Measurements from ENCODE around the gene ANKRD23.

The ANKRD23 gene

GRCh38 chr2:96852667-96853066 lies 8.8 kb upstream of the ANKRD23 start:
- no peak for DNase-seq (ENCODE audit: low read depth, low spot score)
- Histone ChIP-seq H3K9me3 (ENCODE audit: insufficient read depth, low read length) (no peaks in the 10 kb centered on the region), H3K27me3 (ENCODE audit: insufficient read depth, insufficient read length) (no peaks in the 10 kb centered on the region), H3K9ac (ENCODE audit: insufficient read length, low read depth) (no peak overlapping the region), H3K4me3 (ENCODE audit: insufficient read length, low read depth) (no peak overlapping the region), H3K36me3 (ENCODE audit: insufficient read depth, insufficient read length, low read length) (peaks cover 53% of the 10 kb centered on the region), H3K4me1 (ENCODE audit: insufficient read depth, insufficient read length) (peaks cover 10% of the 10 kb centered on the region)
- TF ChIP-seq YY1 (IDR thresholded peaks at IDR 0.05; ENCODE audit: insufficient read depth, insufficient read length) (no peak), SUZ12 (IDR thresholded peaks at IDR 0.05; ENCODE audit: extremely low read depth, insufficient read depth, insufficient read length) (no peak), ZNF274 (IDR thresholded peaks at IDR 0.05; ENCODE audit: low read depth, low read length) (no peak)

GRCh38 chr2:96848264-96848663 lies 4.4 kb upstream of the ANKRD23 start:
- H3K27me3 ChIP-seq (ENCODE audit: insufficient read depth, insufficient read length): no peaks in the 10 kb centered on the region
- H3K4me1 ChIP-seq (ENCODE audit: insufficient read depth, insufficient read length): peaks cover 2% of the 10 kb centered on the region
- no peaks in the 10 kb centered on the region for H3K9me3 ChIP-seq (ENCODE audit: insufficient read depth, low read length)
- H3K36me3 ChIP-seq (ENCODE audit: insufficient read depth, insufficient read length, low read length): peaks cover 56% of the 10 kb centered on the region
- H3K9ac ChIP-seq (ENCODE audit: insufficient read length, low read depth): peak overlapping the region; percentile 32
- TF ChIP-seq YY1 (IDR thresholded peaks at IDR 0.05; ENCODE audit: insufficient read depth, insufficient read length) (no peak), SUZ12 (IDR thresholded peaks at IDR 0.05; ENCODE audit: extremely low read depth, insufficient read depth, insufficient read length) (no peak), ZNF274 (IDR thresholded peaks at IDR 0.05; ENCODE audit: low read depth, low read length) (no peak)
- no peak for DNase-seq (ENCODE audit: low read depth, low spot score)
- H3K4me3 ChIP-seq (ENCODE audit: insufficient read length, low read depth): no peak overlapping the region

GRCh38 chr2:96847586-96847985 lies 3.8 kb upstream of the ANKRD23 start:
- Histone ChIP-seq H3K27me3 (ENCODE audit: insufficient read depth, insufficient read length) (no peaks in the 10 kb centered on the region), H3K4me1 (ENCODE audit: insufficient read depth, insufficient read length) (peaks cover 2% of the 10 kb centered on the region), H3K36me3 (ENCODE audit: insufficient read depth, insufficient read length, low read length) (peaks cover 50% of the 10 kb centered on the region), H3K4me3 (ENCODE audit: insufficient read length, low read depth) (no peak overlapping the region), H3K9ac (ENCODE audit: insufficient read length, low read depth) (no peak overlapping the region), H3K9me3 (ENCODE audit: insufficient read depth, low read length) (no peaks in the 10 kb centered on the region)
- TF ChIP-seq SUZ12 (IDR thresholded peaks at IDR 0.05; ENCODE audit: extremely low read depth, insufficient read depth, insufficient read length) (no peak), ZNF274 (IDR thresholded peaks at IDR 0.05; ENCODE audit: low read depth, low read length) (no peak), YY1 (IDR thresholded peaks at IDR 0.05; ENCODE audit: insufficient read depth, insufficient read length) (no peak)
- no peak for DNase-seq (ENCODE audit: low read depth, low spot score)

- Histone ChIP-seq H3K4me3 (ENCODE audit: insufficient read length, low read depth) (no peak overlapping the region), H3K27me3 (ENCODE audit: insufficient read depth, insufficient read length) (no peaks in the 10 kb centered on the region), H3K4me1 (ENCODE audit: insufficient read depth, insufficient read length) (peaks cover 3% of the 10 kb centered on the region), H3K9me3 (ENCODE audit: insufficient read depth, low read length) (no peaks in the 10 kb centered on the region), H3K36me3 (ENCODE audit: insufficient read depth, insufficient read length, low read length) (peaks cover 47% of the 10 kb centered on the region), H3K9ac (ENCODE audit: insufficient read length, low read depth) (no peak overlapping the region)
- TF ChIP-seq SUZ12 (IDR thresholded peaks at IDR 0.05; ENCODE audit: extremely low read depth, insufficient read depth, insufficient read length) (no peak), ZNF274 (IDR thresholded peaks at IDR 0.05; ENCODE audit: low read depth, low read length) (no peak), YY1 (IDR thresholded peaks at IDR 0.05; ENCODE audit: insufficient read depth, insufficient read length) (no peak)
- no peak for DNase-seq (ENCODE audit: low read depth, low spot score)
Observed at GRCh38 chr2:96846825-96847224, 3.0 kb upstream of the ANKRD23 start.

GRCh38 chr2:96844405-96844808 lies 586 bp upstream of the ANKRD23 start:
- DNase-seq (ENCODE audit: low read depth, low spot score): no peak
- H3K9ac ChIP-seq (ENCODE audit: insufficient read length, low read depth): no peak overlapping the region
- TF ChIP-seq SUZ12 (IDR thresholded peaks at IDR 0.05; ENCODE audit: extremely low read depth, insufficient read depth, insufficient read length): no peak
- TF ChIP-seq ZNF274 (IDR thresholded peaks at IDR 0.05; ENCODE audit: low read depth, low read length): no peak
- TF ChIP-seq YY1 (IDR thresholded peaks at IDR 0.05; ENCODE audit: insufficient read depth, insufficient read length): no peak

GRCh38 chr2:96842600-96842999 lies 1.2 kb downstream of the ANKRD23 start:
- Histone ChIP-seq H3K9ac (ENCODE audit: insufficient read length, low read depth) (no peak overlapping the region), H3K4me3 (ENCODE audit: insufficient read length, low read depth) (no peak overlapping the region), H3K9me3 (ENCODE audit: insufficient read depth, low read length) (no peaks in the 10 kb centered on the region), H3K36me3 (ENCODE audit: insufficient read depth, insufficient read length, low read length) (peaks cover 45% of the 10 kb centered on the region), H3K27me3 (ENCODE audit: insufficient read depth, insufficient read length) (no peaks in the 10 kb centered on the region), H3K4me1 (ENCODE audit: insufficient read depth, insufficient read length) (peaks cover 16% of the 10 kb centered on the region)
- TF ChIP-seq YY1 (IDR thresholded peaks at IDR 0.05; ENCODE audit: insufficient read depth, insufficient read length): no peak
- TF ChIP-seq SUZ12 (IDR thresholded peaks at IDR 0.05; ENCODE audit: extremely low read depth, insufficient read depth, insufficient read length): no peak
- no peak for TF ChIP-seq ZNF274 (IDR thresholded peaks at IDR 0.05; ENCODE audit: low read depth, low read length)
- DNase-seq (ENCODE audit: low read depth, low spot score): no peak

More at GRCh38 chr2:96844405-96844808, 586 bp upstream of the ANKRD23 start:
- Histone ChIP-seq H3K4me1 (ENCODE audit: insufficient read depth, insufficient read length) (peaks cover 9% of the 10 kb centered on the region), H3K9me3 (ENCODE audit: insufficient read depth, low read length) (no peaks in the 10 kb centered on the region), H3K4me3 (ENCODE audit: insufficient read length, low read depth) (no peak overlapping the region), H3K27me3 (ENCODE audit: insufficient read depth, insufficient read length) (no peaks in the 10 kb centered on the region), H3K36me3 (ENCODE audit: insufficient read depth, insufficient read length, low read length) (peaks cover 45% of the 10 kb centered on the region)

- Histone ChIP-seq H3K9ac (ENCODE audit: insufficient read length, low read depth) (no peak overlapping the region), H3K4me3 (ENCODE audit: insufficient read length, low read depth) (no peak overlapping the region), H3K27me3 (ENCODE audit: insufficient read depth, insufficient read length) (no peaks in the 10 kb centered on the region), H3K9me3 (ENCODE audit: insufficient read depth, low read length) (no peaks in the 10 kb centered on the region), H3K4me1 (ENCODE audit: insufficient read depth, insufficient read length) (peaks cover 17% of the 10 kb centered on the region), H3K36me3 (ENCODE audit: insufficient read depth, insufficient read length, low read length) (peaks cover 41% of the 10 kb centered on the region)
- no peak for TF ChIP-seq SUZ12 (IDR thresholded peaks at IDR 0.05; ENCODE audit: extremely low read depth, insufficient read depth, insufficient read length)
- no peak for TF ChIP-seq YY1 (IDR thresholded peaks at IDR 0.05; ENCODE audit: insufficient read depth, insufficient read length)
- TF ChIP-seq ZNF274 (IDR thresholded peaks at IDR 0.05; ENCODE audit: low read depth, low read length): no peak
- no peak for DNase-seq (ENCODE audit: low read depth, low spot score)
Observed at GRCh38 chr2:96841701-96842495, 1.9 kb downstream of the ANKRD23 start.

All from NT2/D1 (cell line).